ENCODE measurements around the gene VWA3A. TPM values are rescaled to one million over a fixed set of nuclear protein-coding genes. Genes with fewer than 3 reads are reported as not detected.

VWA3A gene
- total RNA-seq, 2 experiments from 2014 or later, result 0.27 to 0.47 TPM

- ATAC-seq (ENCODE audit: poor library complexity), result peak; percentile 43
- POLR2A ChIA-PET, result interaction anchor here (0.7 to 8.7 kb wide), 18 partner anchors 15 to 1290 kb away, joined by 3 to 157 read pairs (median 7); partner anchors contain the start of genes DCUN1D3, EEF2K, LYRM1 and METTL9
These were observed 97.9 kb downstream of the VWA3A start for GRCh38 chr16:22190081-22190775.

GRCh38 chr16:22190776-22191531 is 98.6 kb downstream of the VWA3A start:
- peak overlapping the region; percentile 83 for H3K4me3 Mint-ChIP-seq
- peak overlapping the region; percentile 99 to 100 for H3K27ac ChIP-seq (ENCODE audit: low read depth in 1 of 2, low read length in 2 of 2)
- intact Hi-C loops (cut with DNase I, micrococcal nuclease), result loop anchor here (1.0 to 5.0 kb wide), 4 partner anchors 106 to 669 kb away; partner anchors contain the start of genes POLR3E (in 1 of the 2) and UQCRC2 (in 1 of the 2)

More at GRCh38 chr16:22190081-22190775, 97.9 kb downstream of the VWA3A start:
- H3K36me3 Mint-ChIP-seq (ENCODE audit: low read depth), result peaks cover 18% of the 10 kb centered on the region
- H3K4me3 ChIP-seq (ENCODE audit: low read length), result peak overlapping the region; percentile 65
- H3K27ac Mint-ChIP-seq, result peak overlapping the region; percentile 96
- DNase-seq, result peak; percentile 82 to 100 (median 92)
- H3K4me1 ChIP-seq (ENCODE audit: insufficient read depth, low read length), result peaks cover 77% of the 10 kb centered on the region
- H3K27ac ChIP-seq (ENCODE audit: low read depth in 1 of 2, low read length in 2 of 2), result peak overlapping the region; percentile 99 to 100
- H3K36me3 ChIP-seq (ENCODE audit: insufficient read depth, low read length), result no peaks in the 10 kb centered on the region
- peaks cover 10% of the 10 kb centered on the region for H3K9me3 Mint-ChIP-seq
- peaks cover under 1% of the 10 kb centered on the region for H3K27me3 Mint-ChIP-seq
- intact Hi-C loops (cut with DNase I, micrococcal nuclease), result loop anchor here (1.0 to 5.0 kb wide), 3 partner anchors 237 to 668 kb away; partner anchors contain the start of gene UQCRC2 (in 1 of the 2)
- peaks cover 56% of the 10 kb centered on the region for H3K4me1 Mint-ChIP-seq (ENCODE audit: low read depth)
- H3K9me3 ChIP-seq (ENCODE audit: control insufficient read depth in 1 of 2, insufficient read depth in 1 of 2, low read length in 2 of 2), result peaks cover 0 to 6% of the 10 kb centered on the region in 2 experiments
- CTCF ChIA-PET, result interaction anchor here (0.6 to 6.5 kb wide), 4 partner anchors 16 to 533 kb away, joined by 3 to 33 read pairs (median 19); partner anchors contain the start of genes EEF2K and POLR3E
- no peaks in the 10 kb centered on the region for H3K27me3 ChIP-seq (ENCODE audit: control insufficient read depth in 1 of 2, insufficient read depth in 2 of 2, low read length in 2 of 2)
- no peak for TF ChIP-seq CTCF (IDR thresholded peaks at IDR 0.05)
- H3K4me3 Mint-ChIP-seq, result peak overlapping the region; percentile 83

More at GRCh38 chr16:22190776-22191531, 98.6 kb downstream of the VWA3A start:
- H3K27me3 ChIP-seq (ENCODE audit: control insufficient read depth in 1 of 2, insufficient read depth in 2 of 2, low read length in 2 of 2), result no peaks in the 10 kb centered on the region
- H3K36me3 Mint-ChIP-seq (ENCODE audit: low read depth), result peaks cover 25% of the 10 kb centered on the region
- peaks cover 0 to 6% of the 10 kb centered on the region in 2 experiments for H3K9me3 ChIP-seq (ENCODE audit: control insufficient read depth in 1 of 2, insufficient read depth in 1 of 2, low read length in 2 of 2)
- H3K36me3 ChIP-seq (ENCODE audit: insufficient read depth, low read length), result no peaks in the 10 kb centered on the region
- DNase-seq (peak; percentile 98 to 100 (median 100)), ATAC-seq (ENCODE audit: poor library complexity) (peak; percentile 54)
- POLR2A ChIA-PET, result interaction anchor here (0.6 to 8.7 kb wide), 14 partner anchors 14 to 1291 kb away, joined by 3 to 157 read pairs (median 8); partner anchors contain the start of genes DCUN1D3, EEF2K, LYRM1 and METTL9
- peak overlapping the region; percentile 65 for H3K4me3 ChIP-seq (ENCODE audit: low read length)
- no peak for TF ChIP-seq CTCF (IDR thresholded peaks at IDR 0.05)
- peaks cover 13% of the 10 kb centered on the region for H3K9me3 Mint-ChIP-seq
- peaks cover 83% of the 10 kb centered on the region for H3K4me1 ChIP-seq (ENCODE audit: insufficient read depth, low read length)
- H3K4me1 Mint-ChIP-seq (ENCODE audit: low read depth), result peaks cover 63% of the 10 kb centered on the region
- H3K27me3 Mint-ChIP-seq, result peaks cover 7% of the 10 kb centered on the region
- CTCF ChIA-PET, result interaction anchor here (1.4 to 6.5 kb wide), 4 partner anchors 14 to 113 kb away, joined by 3 to 33 read pairs (median 12); partner anchors contain the start of genes EEF2K and POLR3E
- peak overlapping the region; percentile 96 for H3K27ac Mint-ChIP-seq

Measured in CD4-positive, alpha-beta T cell (primary cell).